ENCODE results near the gene IL27RA. TPM values are rescaled to one million over a fixed set of nuclear protein-coding genes. Genes with fewer than 3 reads are reported as not detected.

Gene IL27RA
- 1 to 10 TPM; 3.5 to 3.7 TPM for total RNA-seq

DNA sequence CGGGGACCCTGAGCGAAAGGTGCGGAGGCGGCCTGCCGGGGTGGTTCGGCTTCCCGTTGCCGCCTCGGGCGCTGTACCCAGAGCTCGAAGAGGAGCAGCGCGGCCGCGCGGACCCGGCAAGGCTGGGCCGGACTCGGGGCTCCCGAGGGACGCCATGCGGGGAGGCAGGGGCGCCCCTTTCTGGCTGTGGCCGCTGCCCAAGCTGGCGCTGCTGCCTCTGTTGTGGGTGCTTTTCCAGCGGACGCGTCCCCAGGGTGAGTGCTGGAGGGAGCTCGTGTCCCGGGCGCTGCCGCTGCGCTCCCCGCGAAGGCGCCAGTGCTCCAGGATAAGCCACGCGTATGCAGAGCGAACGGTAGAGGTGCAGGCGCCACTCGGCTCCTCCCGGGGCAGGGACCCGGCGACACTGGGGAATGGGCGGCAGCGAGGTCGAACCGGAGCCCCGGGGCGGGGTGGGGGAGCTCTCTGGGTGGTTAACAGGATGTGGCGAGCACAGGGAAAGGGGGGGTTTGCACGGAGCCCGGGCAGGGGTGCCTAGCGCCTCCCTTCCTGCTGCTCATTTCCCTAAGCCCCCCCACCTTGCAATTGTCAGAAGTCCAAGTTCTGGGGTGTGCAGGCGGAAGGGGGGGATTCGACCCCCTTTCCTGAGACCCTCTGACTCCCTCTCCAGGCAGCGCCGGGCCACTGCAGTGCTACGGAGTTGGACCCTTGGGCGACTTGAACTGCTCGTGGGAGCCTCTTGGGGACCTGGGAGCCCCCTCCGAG is at the start of gene IL27RA:
IL27RA (plus strand) TSS at position 44 of the 762 bp plus-strand sequence; CDS start at position 155, 111 bp downstream.
- Histone ChIP-seq H3K27me3 (no peaks in the 10 kb centered on the region), H3K4me3 (peak within 1 kb of the TSS; percentile 51 to 65), H3K27ac (peak within 1 kb of the TSS; percentile 70 to 77), H3K36me3 (no peaks in the 10 kb centered on the region), H3K9me3 (no peaks in the 10 kb centered on the region), H3K4me1 (peaks cover 0 to 14% of the 10 kb centered on the region in 2 donors)
- TF ChIP-seq, protein P1, sequence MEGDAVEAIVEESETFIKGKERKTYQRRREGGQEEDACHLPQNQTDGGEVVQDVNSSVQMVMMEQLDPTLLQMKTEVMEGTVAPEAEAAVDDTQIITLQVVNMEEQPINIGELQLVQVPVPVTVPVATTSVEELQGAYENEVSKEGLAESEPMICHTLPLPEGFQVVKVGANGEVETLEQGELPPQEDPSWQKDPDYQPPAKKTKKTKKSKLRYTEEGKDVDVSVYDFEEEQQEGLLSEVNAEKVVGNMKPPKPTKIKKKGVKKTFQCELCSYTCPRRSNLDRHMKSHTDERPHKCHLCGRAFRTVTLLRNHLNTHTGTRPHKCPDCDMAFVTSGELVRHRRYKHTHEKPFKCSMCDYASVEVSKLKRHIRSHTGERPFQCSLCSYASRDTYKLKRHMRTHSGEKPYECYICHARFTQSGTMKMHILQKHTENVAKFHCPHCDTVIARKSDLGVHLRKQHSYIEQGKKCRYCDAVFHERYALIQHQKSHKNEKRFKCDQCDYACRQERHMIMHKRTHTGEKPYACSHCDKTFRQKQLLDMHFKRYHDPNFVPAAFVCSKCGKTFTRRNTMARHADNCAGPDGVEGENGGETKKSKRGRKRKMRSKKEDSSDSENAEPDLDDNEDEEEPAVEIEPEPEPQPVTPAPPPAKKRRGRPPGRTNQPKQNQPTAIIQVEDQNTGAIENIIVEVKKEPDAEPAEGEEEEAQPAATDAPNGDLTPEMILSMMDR (IDR thresholded peaks at IDR 0.05) = peak; percentile 58 to 72
- no peak for DNase-seq (ENCODE audit: low spot score)

DNA sequence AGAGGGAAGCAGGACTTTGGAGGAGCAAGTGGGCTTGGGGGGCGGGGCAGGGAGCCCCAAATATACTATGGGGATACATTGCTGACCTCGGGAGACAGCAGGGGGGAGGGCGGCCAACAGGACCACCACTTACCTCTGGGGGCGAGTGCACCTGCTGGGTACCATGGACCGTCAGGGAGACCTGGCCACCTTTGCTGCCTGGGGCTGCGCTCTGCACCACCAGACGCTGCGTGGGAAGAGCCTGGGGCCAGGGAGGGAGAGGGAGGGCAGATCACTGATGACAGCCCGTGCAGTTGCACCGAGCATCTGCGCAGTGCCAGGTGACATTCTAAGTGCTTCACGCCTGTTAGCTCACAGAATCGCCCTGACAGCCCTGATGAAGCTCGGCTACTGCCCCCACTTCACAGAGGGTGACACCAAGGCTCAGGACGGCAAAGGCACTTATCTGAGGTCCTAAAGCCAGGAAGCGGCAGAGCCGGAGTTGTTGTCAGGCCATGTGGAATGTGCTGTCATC is 49.5 kb upstream of the IL27RA start:
- Histone ChIP-seq H3K27me3 (no peaks in the 10 kb centered on the region), H3K36me3 (no peaks in the 10 kb centered on the region), H3K9me3 (no peaks in the 10 kb centered on the region), H3K4me1 (peaks cover 0 to 52% of the 10 kb centered on the region in 2 donors), H3K27ac (no peak overlapping the region), H3K4me3 (no peak overlapping the region)
- no peak for DNase-seq (ENCODE audit: low spot score)
- TF ChIP-seq, protein P1 (IDR thresholded peaks at IDR 0.05) = no peak

DNA sequence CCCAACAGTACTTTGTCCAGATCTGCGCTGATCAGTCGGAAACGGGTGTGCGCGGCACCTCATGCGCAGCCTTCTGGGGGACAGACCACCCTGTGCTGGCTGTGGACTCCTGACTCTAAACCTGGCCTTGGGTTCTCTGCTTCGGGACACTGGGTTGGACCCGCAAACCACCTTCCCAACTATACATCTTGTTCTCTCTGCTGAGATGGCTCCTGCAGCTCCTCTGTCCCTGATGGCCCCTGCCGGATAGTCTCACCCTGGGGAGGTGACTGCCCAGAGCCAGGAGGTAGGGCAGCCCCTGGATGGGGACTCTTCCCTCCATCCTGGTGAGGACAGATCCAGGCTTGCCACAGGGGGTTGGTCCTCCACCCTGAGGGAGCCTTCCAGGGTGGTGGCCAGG is 48.8 kb upstream of the IL27RA start:
- TF ChIP-seq, protein P1 (IDR thresholded peaks at IDR 0.05) = no peak
- Histone ChIP-seq H3K4me1 (peaks cover 0 to 57% of the 10 kb centered on the region in 2 donors), H3K4me3 (no peak overlapping the region), H3K27ac (no peak overlapping the region), H3K36me3 (no peaks in the 10 kb centered on the region), H3K9me3 (no peaks in the 10 kb centered on the region), H3K27me3 (no peaks in the 10 kb centered on the region)
- DNase-seq (ENCODE audit: low spot score) = no peak

DNA sequence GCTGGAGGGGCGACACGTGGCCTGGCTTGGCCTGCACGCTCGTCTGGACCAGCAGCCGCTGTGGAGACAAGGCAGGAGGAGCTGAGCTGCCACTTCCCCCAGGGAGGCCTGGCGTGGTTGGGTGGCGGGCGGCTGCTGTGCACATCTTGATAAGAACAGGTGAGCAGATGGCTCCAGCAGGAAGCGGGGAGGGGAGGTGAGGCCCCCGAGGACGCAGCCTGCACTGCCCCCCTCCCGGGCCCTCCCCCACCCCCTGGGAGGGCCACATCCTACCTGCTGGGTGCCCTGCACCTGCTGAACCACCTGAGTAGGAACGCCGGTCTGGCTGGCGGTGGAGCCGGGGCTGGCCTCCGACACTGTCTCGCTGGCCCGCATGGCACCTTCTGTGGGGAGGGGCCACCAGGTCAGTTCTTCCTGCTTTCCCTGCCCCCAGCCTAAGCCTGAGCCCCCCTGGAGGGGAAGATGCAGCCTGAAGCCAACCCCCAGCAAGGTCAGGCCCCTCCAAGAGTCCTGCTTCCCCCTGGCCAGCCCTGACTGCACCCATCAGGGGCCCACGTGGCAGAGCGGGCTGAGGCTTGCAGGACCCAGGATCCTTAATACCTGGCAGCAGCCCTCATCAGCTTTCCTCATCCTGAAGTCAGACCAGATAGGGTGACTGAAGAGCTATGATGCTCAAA is 48.2 kb upstream of the IL27RA start:
- no peak for DNase-seq (ENCODE audit: low spot score)
- no peaks in the 10 kb centered on the region for H3K27me3 ChIP-seq
- TF ChIP-seq, protein P1 (IDR thresholded peaks at IDR 0.05) = no peak
- no peak overlapping the region for H3K4me3 ChIP-seq
- H3K36me3 ChIP-seq = no peaks in the 10 kb centered on the region
- no peaks in the 10 kb centered on the region for H3K9me3 ChIP-seq
- H3K27ac ChIP-seq = no peak overlapping the region
- H3K4me1 ChIP-seq = peaks cover 0 to 55% of the 10 kb centered on the region in 2 donors

DNA sequence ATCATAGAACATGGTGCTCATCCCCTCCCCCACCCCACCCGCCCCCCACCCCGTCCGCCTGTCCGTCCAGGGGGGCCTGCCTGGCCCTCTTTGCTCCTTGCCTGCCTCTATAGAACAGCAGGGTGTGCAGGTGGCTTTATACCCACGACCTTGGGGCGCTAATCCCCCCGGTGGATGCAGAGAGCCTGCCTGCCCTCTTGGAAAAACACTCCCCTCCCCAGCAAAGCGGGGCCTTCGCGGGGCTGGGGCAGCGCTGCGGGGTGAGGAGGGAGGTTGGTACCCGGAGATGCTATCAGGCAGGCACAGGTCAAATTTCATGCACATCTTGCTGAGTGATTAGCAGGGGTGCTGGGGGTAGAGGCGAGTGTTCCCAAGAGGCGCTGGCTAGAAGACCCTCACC is 47.4 kb upstream of the IL27RA start:
- TF ChIP-seq, protein P1 (IDR thresholded peaks at IDR 0.05) = no peak
- Histone ChIP-seq H3K27ac (no peak overlapping the region), H3K4me3 (no peak overlapping the region), H3K4me1 (peaks cover 0 to 49% of the 10 kb centered on the region in 2 donors), H3K27me3 (no peaks in the 10 kb centered on the region), H3K9me3 (no peaks in the 10 kb centered on the region), H3K36me3 (no peaks in the 10 kb centered on the region)
- DNase-seq (ENCODE audit: low spot score) = no peak

Data from right atrium auricular region (tissue), 2 donors.